Activated CD8-positive, alpha-beta memory T cell treated with anti-CD3 and anti-CD28 coated beads, Interleukin-2, amount 50 U/mL, for 48 hours (primary cell): Measurements from ENCODE around the gene RASIP1.

Experiments used
- DNase-seq: peaks from one replicate; pipeline ENCODE4 v3.0.0-alpha.2; 2020

RASIP1 gene

DNA sequence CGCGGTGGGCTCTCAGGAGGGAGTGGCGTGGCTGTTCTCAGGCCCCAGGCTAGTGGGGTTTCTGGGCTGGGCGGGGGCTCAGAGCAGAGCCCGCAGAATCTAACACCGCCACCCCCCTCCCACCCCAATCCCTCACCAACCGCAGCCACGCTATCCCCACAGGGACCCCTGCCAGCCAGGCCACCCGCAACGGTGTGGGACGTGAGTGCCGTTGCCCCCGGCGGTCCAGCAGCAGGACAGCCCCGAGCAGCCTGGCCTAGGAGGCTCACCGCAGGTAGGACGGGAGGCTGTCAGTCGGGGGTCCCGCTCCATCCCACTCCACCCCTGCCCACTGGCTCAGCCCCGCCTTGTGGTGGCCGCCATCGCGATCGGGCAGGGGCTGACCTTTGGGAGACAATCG is 67.4 kb downstream of the RASIP1 start, which contains the start of gene NTN5:
Gene NTN5 (minus strand): TSS at position 24 of the 400 bp plus-strand sequence. CDS start 2,031 bp downstream, outside the sequence.
- DNase-seq, result no peak

DNA sequence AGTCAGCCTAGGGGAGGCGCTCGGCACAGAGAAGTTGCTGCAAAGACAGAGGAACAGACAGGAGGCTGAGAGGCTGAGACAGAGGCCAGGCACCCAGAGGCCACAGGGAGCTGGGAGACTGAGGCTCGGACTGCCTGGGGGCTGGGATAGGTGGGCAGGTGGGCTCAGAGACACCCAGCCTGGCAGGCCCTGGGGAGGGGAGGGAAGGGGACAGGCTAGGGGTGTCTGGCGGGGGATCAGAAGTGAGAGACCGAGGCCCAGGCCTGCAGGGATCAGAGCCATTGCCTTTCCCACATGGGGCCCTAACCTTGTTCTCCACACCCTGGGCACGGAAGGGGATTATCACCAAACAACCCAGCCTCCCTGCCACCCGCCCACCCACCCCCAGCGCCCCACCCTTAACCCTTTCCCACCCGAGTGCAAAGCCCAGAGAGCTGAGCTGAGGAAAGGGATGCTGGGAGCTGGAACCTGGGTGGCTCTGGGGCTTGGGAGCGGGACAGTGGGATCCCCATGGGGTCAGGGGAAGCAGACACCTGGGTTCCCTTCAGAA is 68.9 kb downstream of the RASIP1 start:
- no peak for DNase-seq

DNA sequence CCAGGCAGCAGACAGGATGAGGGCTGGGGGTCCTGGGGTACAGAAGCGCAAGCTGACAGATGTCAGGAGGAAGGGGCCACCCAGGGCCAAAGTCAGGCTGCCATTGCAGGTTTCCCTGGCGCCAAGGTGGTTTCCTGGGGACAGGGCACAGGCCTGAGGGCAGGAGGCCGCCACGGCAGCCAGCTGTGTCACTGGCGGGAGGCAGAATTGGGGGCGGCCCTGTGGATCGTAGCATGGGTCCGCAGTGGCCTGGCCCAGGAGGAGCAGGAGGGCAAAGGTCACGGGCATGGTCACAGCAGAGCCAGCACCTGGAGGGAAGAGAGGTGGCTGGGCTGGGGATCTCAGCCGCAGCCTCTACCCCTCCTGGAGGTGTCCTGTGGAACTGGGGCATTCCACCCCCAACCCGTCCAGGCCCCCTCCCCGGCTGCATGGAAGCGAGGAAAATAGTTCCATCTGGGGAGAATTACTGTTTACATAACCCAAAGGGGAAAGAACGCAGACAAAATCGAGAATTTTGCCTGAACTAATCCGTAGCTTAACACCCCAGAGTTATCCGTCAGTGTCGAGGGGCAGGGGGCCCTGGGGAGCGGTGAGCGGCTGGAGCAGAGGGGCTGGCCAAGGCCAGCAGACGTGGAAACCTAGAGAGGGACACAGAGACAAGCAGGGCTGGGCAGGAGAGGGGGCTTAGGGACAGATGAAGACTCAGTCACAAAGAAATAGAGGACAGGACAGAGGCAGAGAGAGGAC is 69.5 kb downstream of the RASIP1 start:
- no peak for DNase-seq
